Tibial nerve (tissue), 4 donors: ENCODE data around the gene RNF8.

Experiments
- CTCF ChIP-seq, 5 experiments: fragments of 200-600 bp in 3 of 5; fragments of 450-650 bp in 2 of 5; sonication (generic) in 3 of 5; IDR thresholded peaks; one replicate each; pipeline ENCODE4 v1.5.1; 2016 to 2019; ENCODE audit warnings: antibody characterized with exemption in 5 of 5, mild to moderate bottlenecking in 3 of 5, moderate library complexity in 2 of 5
- EP300 ChIP-seq, 2 donors: sonication (generic); formaldehyde crosslinking; IDR thresholded peaks; one replicate each; pipeline ENCODE4 v1.6.1; 2017; ENCODE audit warnings: antibody characterized with exemption in 2 of 2, mild to moderate bottlenecking in 1 of 2
- POLR2A ChIP-seq, 2 donors: fragments of 450-650 bp; IDR thresholded peaks; one replicate each; pipeline ENCODE4 v1.6.1; 2017; ENCODE audit warnings: antibody characterized with exemption in 2 of 2, mild to moderate bottlenecking in 2 of 2, moderate library complexity in 2 of 2

GRCh38 chr6:37347177-37347576 is 6.6 kb upstream of the RNF8 start:
- TF ChIP-seq POLR2A (IDR thresholded peaks at IDR 0.05) (no peak), CTCF (IDR thresholded peaks at IDR 0.05) (no peak), EP300 (IDR thresholded peaks at IDR 0.05) (no peak)
